HEK293 (cell line): ENCODE data around the gene DUOX1.

Source experiments
- CTCF ChIA-PET: fragments of 350-600 bp; formaldehyde crosslinking; extraction: SDS; loops from one replicate; lab custom pipeline; 2021; ENCODE audit warnings: antibody characterized with exemption; lab: Yijun Ruan, JAX
- POLR2A ChIA-PET: fragments of 300-600 bp; formaldehyde crosslinking; extraction: SDS; loops from one replicate; lab custom pipeline; 2020; ENCODE audit warnings: antibody characterized with exemption, inconsistent platforms; lab: Yijun Ruan, JAX
- H3K27ac ChIP-seq: fragments of 200-500 bp; sonication (Bioruptor generic); 2 replicates; pipeline ENCODE4 v1.5.1; 2014; ENCODE audit warnings: low read depth, low read length, control low read depth, inconsistent platforms; ENCODE audit errors: extremely low read depth
- H3K36me3 ChIP-seq, 2 experiments: fragments of 200-500 bp in 1 of 2; sonication (Bioruptor generic) in 1 of 2; 1 replicate in 1 of 2; 2 replicates in 1 of 2; pipeline ENCODE4 v1.5.1; 2014 to 2017; ENCODE audit warnings: inconsistent platforms in 2 of 2, low read length in 2 of 2; ENCODE audit not compliant: control insufficient read depth in 2 of 2, insufficient read depth in 1 of 2
- H3K4me1 ChIP-seq: fragments of 200-500 bp; sonication (Bioruptor generic); 2 replicates; pipeline ENCODE4 v1.5.1; 2014; ENCODE audit warnings: mild to moderate bottlenecking, low read length, inconsistent platforms; ENCODE audit not compliant: control insufficient read depth, insufficient read depth
- H3K4me3 ChIP-seq: 2 replicates; pipeline ENCODE4 v1.5.1; 2011; ENCODE audit warnings: low read depth, mild to moderate bottlenecking, control low read depth, low read length, moderate library complexity
- H3K9me3 ChIP-seq: fragments of 200-500 bp; sonication (Bioruptor generic); 2 replicates; pipeline ENCODE4 v1.5.1; 2014; ENCODE audit warnings: low read depth, low read length, inconsistent platforms; ENCODE audit not compliant: control insufficient read depth, insufficient read depth
- GLIS2 ChIP-seq: fragments of 450-650 bp; formaldehyde crosslinking; IDR thresholded peaks from 2 replicates; pipeline ENCODE4 v1.5.1; 2016; ENCODE audit warnings: missing biosample characterization, missing genetic modification characterization
- REPIN1 ChIP-seq: fragments of 450-650 bp; formaldehyde crosslinking; IDR thresholded peaks from 2 replicates; pipeline ENCODE4 v1.5.1; 2017; ENCODE audit warnings: missing biosample characterization, missing genetic modification characterization, low read depth
- SETDB1 ChIP-seq: IDR thresholded peaks from one replicate; pipeline ENCODE4 v1.6.1; 2017; ENCODE audit warnings: mild to moderate bottlenecking, low read length, moderate library complexity, mixed read lengths; ENCODE audit not compliant: insufficient read length
- TCF7L2 ChIP-seq: IDR thresholded peaks from 2 replicates; pipeline ENCODE4 v1.6.1; 2011; ENCODE audit warnings: low read depth, mild to moderate bottlenecking, inconsistent platforms, low read length, moderate library complexity, borderline replicate concordance
- ZBTB21 ChIP-seq: fragments of 450-650 bp; formaldehyde crosslinking; IDR thresholded peaks from 2 replicates; pipeline ENCODE4 v1.5.1; 2017; ENCODE audit warnings: missing biosample characterization, missing genetic modification characterization
- ZBTB7A ChIP-seq: fragments of 450-650 bp; formaldehyde crosslinking; IDR thresholded peaks from 2 replicates; pipeline ENCODE4 v1.5.1; 2016; ENCODE audit warnings: low read depth, missing biosample characterization, missing genetic modification characterization
- ZEB2 ChIP-seq: fragments of 450-650 bp; formaldehyde crosslinking; IDR thresholded peaks from 2 replicates; pipeline ENCODE4 v1.5.1; 2016; ENCODE audit warnings: missing biosample characterization, missing genetic modification characterization
- ZNF140 ChIP-seq: fragments of 450-650 bp; formaldehyde crosslinking; IDR thresholded peaks from 2 replicates; pipeline ENCODE4 v1.5.1; 2016; ENCODE audit warnings: missing biosample characterization, missing genetic modification characterization
- ZNF146 ChIP-seq: fragments of 450-650 bp; formaldehyde crosslinking; IDR thresholded peaks from 2 replicates; pipeline ENCODE4 v1.5.1; 2016; ENCODE audit warnings: missing biosample characterization, missing genetic modification characterization
- ZNF214 ChIP-seq: fragments of 450-650 bp; formaldehyde crosslinking; IDR thresholded peaks from 2 replicates; pipeline ENCODE4 v1.5.1; 2017; ENCODE audit warnings: missing biosample characterization, mild to moderate bottlenecking, missing genetic modification characterization, borderline replicate concordance
- ZNF23 ChIP-seq: fragments of 450-650 bp; formaldehyde crosslinking; IDR thresholded peaks from 2 replicates; pipeline ENCODE4 v1.5.1; 2016; ENCODE audit warnings: missing biosample characterization, missing genetic modification characterization, borderline replicate concordance
- ZNF239 ChIP-seq: fragments of 450-650 bp; formaldehyde crosslinking; IDR thresholded peaks from 2 replicates; pipeline ENCODE4 v1.5.1; 2016; ENCODE audit warnings: missing biosample characterization, missing genetic modification characterization
- ZNF341 ChIP-seq: fragments of 450-650 bp; formaldehyde crosslinking; IDR thresholded peaks from 2 replicates; pipeline ENCODE4; 2016; ENCODE audit warnings: low read depth, missing biosample characterization, missing genetic modification characterization
- ZNF37A ChIP-seq: fragments of 450-650 bp; IDR thresholded peaks from 2 replicates; pipeline ENCODE4 v1.5.1; 2018; ENCODE audit warnings: missing biosample characterization, missing genetic modification characterization
- ZNF529 ChIP-seq: fragments of 450-650 bp; formaldehyde crosslinking; IDR thresholded peaks from 2 replicates; pipeline ENCODE4 v1.5.1; 2017; ENCODE audit warnings: missing genetic modification characterization, missing biosample characterization; ENCODE audit not compliant: insufficient replicate concordance
- ZNF530 ChIP-seq: fragments of 450-650 bp; formaldehyde crosslinking; IDR thresholded peaks from 2 replicates; pipeline ENCODE4 v1.5.1; 2016; ENCODE audit warnings: low read depth, missing biosample characterization, missing genetic modification characterization
- ZNF626 ChIP-seq: fragments of 450-650 bp; sonication (Bioruptor Pico); formaldehyde crosslinking; IDR thresholded peaks from 2 replicates; pipeline ENCODE4 v1.5.1; 2018; ENCODE audit warnings: missing biosample characterization, missing genetic modification characterization, inconsistent platforms
- ZNF660 ChIP-seq: fragments of 450-650 bp; IDR thresholded peaks from 2 replicates; pipeline ENCODE4 v1.5.1; 2018; ENCODE audit warnings: missing biosample characterization, mild to moderate bottlenecking, missing genetic modification characterization
- ZNF701 ChIP-seq: fragments of 450-650 bp; formaldehyde crosslinking; IDR thresholded peaks from 2 replicates; pipeline ENCODE4 v1.5.1; 2016; ENCODE audit warnings: missing biosample characterization, missing genetic modification characterization
- ZNF791 ChIP-seq: fragments of 450-650 bp; formaldehyde crosslinking; IDR thresholded peaks from 2 replicates; pipeline ENCODE4 v1.5.1; 2016; ENCODE audit warnings: missing biosample characterization, missing genetic modification characterization
- TF ChIP-seq, protein P1 (sequence below): fragments of 450-650 bp; formaldehyde crosslinking; IDR thresholded peaks from 2 replicates; pipeline ENCODE4 v1.5.1; 2016; ENCODE audit warnings: missing biosample characterization, missing genetic modification characterization
- TF ChIP-seq, protein P2 (sequence below): fragments of 450-650 bp; formaldehyde crosslinking; IDR thresholded peaks from 2 replicates; pipeline ENCODE4 v1.5.1; 2016; ENCODE audit warnings: missing biosample characterization, missing genetic modification characterization
- TF ChIP-seq, protein P3 (sequence below): fragments of 450-650 bp; formaldehyde crosslinking; IDR thresholded peaks from 2 replicates; pipeline ENCODE4 v1.5.1; 2016; ENCODE audit warnings: missing biosample characterization, missing genetic modification characterization
- TF ChIP-seq, protein P4 (sequence below): fragments of 450-650 bp; formaldehyde crosslinking; IDR thresholded peaks from 2 replicates; pipeline ENCODE4 v1.5.1; 2016; ENCODE audit warnings: missing biosample characterization, missing genetic modification characterization, borderline replicate concordance

The DUOX1 gene

DNA sequence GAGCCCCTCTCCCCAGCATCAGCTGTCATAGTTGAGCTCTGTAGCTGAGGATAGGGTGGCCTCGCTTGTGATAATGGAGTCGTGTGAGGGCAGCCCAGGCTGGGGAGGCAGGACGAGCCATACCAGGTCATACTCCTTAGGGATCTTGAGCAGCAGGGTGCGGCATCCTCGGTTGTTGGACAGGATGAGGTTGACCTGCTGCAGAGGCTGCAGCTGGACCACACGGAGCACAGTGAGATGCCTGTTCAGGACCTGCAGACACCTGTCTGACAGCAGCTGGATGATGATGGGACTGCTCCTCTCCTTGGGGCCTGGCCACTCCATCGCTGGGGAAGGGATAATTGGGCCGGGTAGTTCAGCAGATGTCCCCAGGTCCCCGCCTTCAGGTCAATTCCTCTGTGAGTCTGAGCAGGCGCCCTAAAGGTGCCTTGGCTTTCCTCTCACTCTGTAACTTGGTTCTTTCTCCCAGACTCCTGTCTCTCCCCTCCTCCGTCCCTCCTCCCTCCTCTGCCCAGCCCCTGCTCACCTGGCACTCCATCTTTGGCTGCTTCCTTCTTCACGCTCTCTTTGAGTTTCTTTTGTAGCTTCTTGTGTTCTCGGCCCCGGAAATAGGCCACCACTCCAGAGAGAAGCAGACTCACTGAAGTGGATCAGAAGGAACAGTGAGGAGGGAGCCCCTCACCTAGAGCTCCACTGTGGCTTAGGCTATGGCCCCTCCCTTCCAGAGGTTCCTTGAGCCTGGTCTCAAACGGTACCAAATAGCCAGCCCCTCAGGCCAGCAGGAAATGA is 23.6 kb upstream of the DUOX1 start:
- H3K4me3 ChIP-seq: no peak overlapping the region
- H3K4me1 ChIP-seq: no peaks in the 10 kb centered on the region
- no peaks in the 10 kb centered on the region for H3K36me3 ChIP-seq
- H3K27ac ChIP-seq: no peak overlapping the region
- TF ChIP-seq ZNF23 (tag by site-specific recombination) (no peak), ZNF140 (tag by site-specific recombination) (no peak)
- TF ChIP-seq, protein P1, sequence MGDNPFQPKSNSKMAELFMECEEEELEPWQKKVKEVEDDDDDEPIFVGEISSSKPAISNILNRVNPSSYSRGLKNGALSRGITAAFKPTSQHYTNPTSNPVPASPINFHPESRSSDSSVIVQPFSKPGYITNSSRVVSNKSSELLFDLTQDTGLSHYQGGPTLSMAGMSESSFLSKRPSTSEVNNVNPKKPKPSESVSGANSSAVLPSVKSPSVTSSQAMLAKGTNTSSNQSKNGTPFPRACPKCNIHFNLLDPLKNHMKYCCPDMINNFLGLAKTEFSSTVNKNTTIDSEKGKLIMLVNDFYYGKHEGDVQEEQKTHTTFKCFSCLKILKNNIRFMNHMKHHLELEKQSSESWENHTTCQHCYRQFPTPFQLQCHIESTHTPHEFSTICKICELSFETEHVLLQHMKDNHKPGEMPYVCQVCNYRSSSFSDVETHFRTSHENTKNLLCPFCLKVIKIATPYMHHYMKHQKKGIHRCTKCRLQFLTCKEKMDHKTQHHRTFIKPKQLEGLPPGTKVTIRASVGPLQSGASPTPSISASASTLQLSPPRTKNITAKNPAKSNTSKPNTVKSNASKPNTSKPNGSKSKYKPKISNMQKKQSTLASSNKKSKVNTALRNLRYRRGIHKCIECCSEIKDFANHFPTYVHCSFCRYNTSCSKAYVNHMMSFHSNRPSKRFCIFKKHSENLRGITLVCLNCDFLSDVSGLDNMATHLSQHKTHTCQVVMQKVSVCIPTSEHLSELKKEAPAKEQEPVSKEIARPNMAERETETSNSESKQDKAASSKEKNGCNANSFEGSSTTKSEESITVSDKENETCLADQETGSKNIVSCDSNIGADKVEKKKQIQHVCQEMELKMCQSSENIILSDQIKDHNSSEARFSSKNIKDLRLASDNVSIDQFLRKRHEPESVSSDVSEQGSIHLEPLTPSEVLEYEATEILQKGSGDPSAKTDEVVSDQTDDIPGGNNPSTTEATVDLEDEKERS (tag by site-specific recombination): no peak
- CTCF ChIA-PET: interaction anchor here (1.6 kb wide), 1 partner anchor 12 kb away, joined by 9 read pairs; no protein-coding TSS in a partner anchor
- POLR2A ChIA-PET: no interaction called here
- no peaks in the 10 kb centered on the region for H3K9me3 ChIP-seq

DNA sequence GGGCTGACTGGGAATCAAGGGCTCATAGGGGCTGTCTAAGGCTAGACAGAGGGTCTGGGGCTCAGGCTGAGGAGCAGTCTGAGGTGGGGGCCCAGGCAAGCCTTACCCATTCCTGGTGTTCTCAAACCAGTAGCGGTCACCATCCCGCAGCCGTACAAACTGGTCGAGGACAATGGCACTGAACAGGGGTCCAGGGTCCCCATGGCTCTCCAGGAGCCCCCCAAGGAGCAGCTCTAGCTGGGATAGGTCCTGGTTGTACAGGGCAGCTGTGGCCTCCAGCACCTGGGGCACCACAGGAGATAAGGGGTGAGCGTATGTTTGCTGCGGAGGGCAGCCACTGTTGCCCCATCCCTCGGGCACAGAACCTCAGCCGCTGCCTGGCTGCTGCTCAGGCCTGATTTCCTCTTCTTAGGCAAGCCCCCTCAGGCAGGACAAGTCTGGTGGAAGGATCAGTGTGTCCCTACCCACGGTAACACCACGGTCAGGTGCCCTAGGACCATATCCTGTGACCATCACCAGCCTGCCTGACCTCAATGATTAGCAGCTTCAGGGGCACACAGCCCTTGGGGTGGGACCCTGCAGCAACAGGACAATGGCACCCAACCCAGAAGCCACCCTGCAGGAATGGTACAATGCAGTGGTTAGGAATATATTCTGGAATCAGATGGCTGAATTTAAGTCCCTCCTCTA is 21.7 kb upstream of the DUOX1 start:
- Histone ChIP-seq H3K4me3 (no peak overlapping the region), H3K9me3 (no peaks in the 10 kb centered on the region)
- TF ChIP-seq ZNF37A: no peak
- TF ChIP-seq, protein P2, sequence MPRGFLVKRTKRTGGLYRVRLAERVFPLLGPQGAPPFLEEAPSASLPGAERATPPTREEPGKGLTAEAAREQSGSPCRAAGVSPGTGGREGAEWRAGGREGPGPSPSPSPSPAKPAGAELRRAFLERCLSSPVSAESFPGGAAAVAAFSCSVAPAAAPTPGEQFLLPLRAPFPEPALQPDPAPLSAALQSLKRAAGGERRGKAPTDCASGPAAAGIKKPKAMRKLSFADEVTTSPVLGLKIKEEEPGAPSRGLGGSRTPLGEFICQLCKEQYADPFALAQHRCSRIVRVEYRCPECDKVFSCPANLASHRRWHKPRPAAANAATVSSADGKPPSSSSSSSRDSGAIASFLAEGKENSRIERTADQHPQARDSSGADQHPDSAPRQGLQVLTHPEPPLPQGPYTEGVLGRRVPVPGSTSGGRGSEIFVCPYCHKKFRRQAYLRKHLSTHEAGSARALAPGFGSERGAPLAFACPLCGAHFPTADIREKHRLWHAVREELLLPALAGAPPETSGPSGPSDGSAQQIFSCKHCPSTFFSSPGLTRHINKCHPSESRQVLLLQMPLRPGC: no peak
- TF ChIP-seq, protein P3, sequence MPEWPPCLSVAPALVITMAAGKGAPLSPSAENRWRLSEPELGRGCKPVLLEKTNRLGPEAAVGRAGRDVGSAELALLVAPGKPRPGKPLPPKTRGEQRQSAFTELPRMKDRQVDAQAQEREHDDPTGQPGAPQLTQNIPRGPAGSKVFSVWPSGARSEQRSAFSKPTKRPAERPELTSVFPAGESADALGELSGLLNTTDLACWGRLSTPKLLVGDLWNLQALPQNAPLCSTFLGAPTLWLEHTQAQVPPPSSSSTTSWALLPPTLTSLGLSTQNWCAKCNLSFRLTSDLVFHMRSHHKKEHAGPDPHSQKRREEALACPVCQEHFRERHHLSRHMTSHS (tag by site-specific recombination): no peak
- TF ChIP-seq TCF7L2: no peak
- no peak for TF ChIP-seq SETDB1
- no peak for TF ChIP-seq ZNF701
- no peak for TF ChIP-seq ZNF214 (tag by site-specific recombination)
- no peak for TF ChIP-seq REPIN1 (tag by site-specific recombination)
- TF ChIP-seq GLIS2: no peak
- TF ChIP-seq ZNF660 (tag by site-specific recombination): no peak
- no peak for TF ChIP-seq ZNF239
- TF ChIP-seq, all 188 proteins: peak for 0
- no peak overlapping the region for H3K27ac ChIP-seq
- ChIA-PET POLR2A (no interaction called here), CTCF (no interaction called here)
- no peaks in the 10 kb centered on the region for H3K4me1 ChIP-seq
- H3K36me3 ChIP-seq: no peaks in the 10 kb centered on the region

DNA sequence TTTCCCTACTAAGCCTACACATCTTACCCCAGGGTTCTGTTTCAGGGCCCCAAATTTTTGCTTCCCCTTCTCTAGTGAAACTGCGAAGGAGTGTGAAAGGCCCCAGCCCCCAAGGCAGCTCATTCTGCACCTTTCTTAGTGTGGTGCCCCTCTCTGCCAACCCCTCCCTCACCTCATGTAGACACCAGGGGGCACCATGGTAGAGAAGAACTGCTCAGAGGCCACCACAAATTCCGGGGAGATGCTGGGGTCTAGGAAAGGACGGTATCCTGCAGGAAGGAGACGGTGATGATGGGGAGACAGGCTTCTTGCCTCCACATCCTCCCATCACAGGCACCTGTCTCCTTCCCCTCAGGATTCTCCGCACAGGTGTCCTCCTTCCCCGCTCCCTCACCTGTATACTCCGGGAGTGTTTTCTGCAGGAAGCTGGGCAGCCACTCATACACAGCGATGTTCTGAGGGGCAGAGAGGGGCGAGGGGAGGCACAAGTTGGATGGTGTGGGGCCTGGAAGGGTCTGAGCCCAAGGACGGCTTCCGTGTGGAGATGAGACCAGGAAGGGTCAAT is 19.5 kb upstream of the DUOX1 start:
- H3K27ac ChIP-seq: no peak overlapping the region
- ChIA-PET POLR2A (no interaction called here), CTCF (interaction anchor here (0.7 to 1.7 kb wide), 2 partner anchors 8 to 102 kb away, joined by 3 to 8 read pairs; no protein-coding TSS in a partner anchor)
- H3K4me1 ChIP-seq: no peaks in the 10 kb centered on the region
- H3K4me3 ChIP-seq: no peak overlapping the region
- no peaks in the 10 kb centered on the region for H3K36me3 ChIP-seq
- no peaks in the 10 kb centered on the region for H3K9me3 ChIP-seq
- no peak for TF ChIP-seq ZNF529 (tag by site-specific recombination)
- TF ChIP-seq TCF7L2: no peak
- no peak for TF ChIP-seq ZNF791 (tag by site-specific recombination)
- TF ChIP-seq ZBTB7A: no peak
- no peak for TF ChIP-seq ZNF146 (tag by site-specific recombination)
- TF ChIP-seq ZNF626: no peak
- no peak for TF ChIP-seq ZNF341 (tag by site-specific recombination)
- no peak for TF ChIP-seq ZNF530 (tag by site-specific recombination)
- no peak for TF ChIP-seq ZBTB21 (tag by site-specific recombination)
- no peak for TF ChIP-seq ZEB2
- TF ChIP-seq, protein P4, sequence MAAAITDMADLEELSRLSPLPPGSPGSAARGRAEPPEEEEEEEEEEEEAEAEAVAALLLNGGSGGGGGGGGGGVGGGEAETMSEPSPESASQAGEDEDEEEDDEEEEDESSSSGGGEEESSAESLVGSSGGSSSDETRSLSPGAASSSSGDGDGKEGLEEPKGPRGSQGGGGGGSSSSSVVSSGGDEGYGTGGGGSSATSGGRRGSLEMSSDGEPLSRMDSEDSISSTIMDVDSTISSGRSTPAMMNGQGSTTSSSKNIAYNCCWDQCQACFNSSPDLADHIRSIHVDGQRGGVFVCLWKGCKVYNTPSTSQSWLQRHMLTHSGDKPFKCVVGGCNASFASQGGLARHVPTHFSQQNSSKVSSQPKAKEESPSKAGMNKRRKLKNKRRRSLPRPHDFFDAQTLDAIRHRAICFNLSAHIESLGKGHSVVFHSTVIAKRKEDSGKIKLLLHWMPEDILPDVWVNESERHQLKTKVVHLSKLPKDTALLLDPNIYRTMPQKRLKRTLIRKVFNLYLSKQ (tag by site-specific recombination): no peak
